Osteocyte (in vitro differentiated cells): ENCODE results near the gene KLHL12. TPM values are rescaled to one million over a fixed set of nuclear protein-coding genes. Genes with fewer than 3 reads are reported as not detected.

Source experiments
- DNase-seq: peaks from one replicate; pipeline ENCODE4 v3.0.0; 2021; ENCODE audit warnings: mixed read lengths; ENCODE audit not compliant: unreplicated experiment; ENCODE audit errors: extremely low spot score
- H3K27ac Mint-ChIP-seq: one replicate; pipeline ENCODE4 v1.8.0; 2021; ENCODE audit warnings: mild to moderate bottlenecking, mixed read lengths; ENCODE audit not compliant: unreplicated experiment
- H3K27me3 Mint-ChIP-seq: one replicate; pipeline ENCODE4 v1.8.0; 2021; ENCODE audit warnings: mixed read lengths; ENCODE audit not compliant: unreplicated experiment
- H3K36me3 Mint-ChIP-seq: one replicate; pipeline ENCODE4 v1.8.0; 2021; ENCODE audit warnings: mixed read lengths; ENCODE audit not compliant: unreplicated experiment
- H3K4me1 Mint-ChIP-seq: one replicate; pipeline ENCODE4 v1.8.0; 2021; ENCODE audit warnings: mixed read lengths; ENCODE audit not compliant: unreplicated experiment
- H3K4me3 Mint-ChIP-seq: one replicate; pipeline ENCODE4 v1.8.0; 2021; ENCODE audit warnings: mild to moderate bottlenecking, moderate library complexity, mixed read lengths; ENCODE audit not compliant: unreplicated experiment
- H3K9me3 Mint-ChIP-seq: one replicate; pipeline ENCODE4 v1.8.0; 2021; ENCODE audit warnings: mixed read lengths; ENCODE audit not compliant: unreplicated experiment
- total RNA-seq: library from RNA; stranded (reverse); gene quantifications from 2 replicates; pipeline ENCODE4 v1.2.1, GENCODE V29; 2021
- TF ChIP-seq, protein P1 (sequence below): fragments of 200-600 bp; sonication (generic); IDR thresholded peaks from 2 replicates; pipeline ENCODE4 v1.5.0; 2021; ENCODE audit warnings: antibody characterized with exemption, mild to moderate bottlenecking, moderate library complexity

KLHL12 gene
- total RNA-seq, 1 donor from 2014 or later = 24.2 TPM

GRCh38 chr1:202854787-202855186 is 72.2 kb downstream of the KLHL12 start:
- H3K4me1 Mint-ChIP-seq = no peaks in the 10 kb centered on the region
- H3K4me3 Mint-ChIP-seq = no peak overlapping the region
- H3K27me3 Mint-ChIP-seq = no peaks in the 10 kb centered on the region
- H3K9me3 Mint-ChIP-seq = no peaks in the 10 kb centered on the region
- no peak for DNase-seq
- TF ChIP-seq, protein P1, sequence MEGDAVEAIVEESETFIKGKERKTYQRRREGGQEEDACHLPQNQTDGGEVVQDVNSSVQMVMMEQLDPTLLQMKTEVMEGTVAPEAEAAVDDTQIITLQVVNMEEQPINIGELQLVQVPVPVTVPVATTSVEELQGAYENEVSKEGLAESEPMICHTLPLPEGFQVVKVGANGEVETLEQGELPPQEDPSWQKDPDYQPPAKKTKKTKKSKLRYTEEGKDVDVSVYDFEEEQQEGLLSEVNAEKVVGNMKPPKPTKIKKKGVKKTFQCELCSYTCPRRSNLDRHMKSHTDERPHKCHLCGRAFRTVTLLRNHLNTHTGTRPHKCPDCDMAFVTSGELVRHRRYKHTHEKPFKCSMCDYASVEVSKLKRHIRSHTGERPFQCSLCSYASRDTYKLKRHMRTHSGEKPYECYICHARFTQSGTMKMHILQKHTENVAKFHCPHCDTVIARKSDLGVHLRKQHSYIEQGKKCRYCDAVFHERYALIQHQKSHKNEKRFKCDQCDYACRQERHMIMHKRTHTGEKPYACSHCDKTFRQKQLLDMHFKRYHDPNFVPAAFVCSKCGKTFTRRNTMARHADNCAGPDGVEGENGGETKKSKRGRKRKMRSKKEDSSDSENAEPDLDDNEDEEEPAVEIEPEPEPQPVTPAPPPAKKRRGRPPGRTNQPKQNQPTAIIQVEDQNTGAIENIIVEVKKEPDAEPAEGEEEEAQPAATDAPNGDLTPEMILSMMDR = no peak
- H3K27ac Mint-ChIP-seq = no peak overlapping the region
- no peaks in the 10 kb centered on the region for H3K36me3 Mint-ChIP-seq

DNA sequence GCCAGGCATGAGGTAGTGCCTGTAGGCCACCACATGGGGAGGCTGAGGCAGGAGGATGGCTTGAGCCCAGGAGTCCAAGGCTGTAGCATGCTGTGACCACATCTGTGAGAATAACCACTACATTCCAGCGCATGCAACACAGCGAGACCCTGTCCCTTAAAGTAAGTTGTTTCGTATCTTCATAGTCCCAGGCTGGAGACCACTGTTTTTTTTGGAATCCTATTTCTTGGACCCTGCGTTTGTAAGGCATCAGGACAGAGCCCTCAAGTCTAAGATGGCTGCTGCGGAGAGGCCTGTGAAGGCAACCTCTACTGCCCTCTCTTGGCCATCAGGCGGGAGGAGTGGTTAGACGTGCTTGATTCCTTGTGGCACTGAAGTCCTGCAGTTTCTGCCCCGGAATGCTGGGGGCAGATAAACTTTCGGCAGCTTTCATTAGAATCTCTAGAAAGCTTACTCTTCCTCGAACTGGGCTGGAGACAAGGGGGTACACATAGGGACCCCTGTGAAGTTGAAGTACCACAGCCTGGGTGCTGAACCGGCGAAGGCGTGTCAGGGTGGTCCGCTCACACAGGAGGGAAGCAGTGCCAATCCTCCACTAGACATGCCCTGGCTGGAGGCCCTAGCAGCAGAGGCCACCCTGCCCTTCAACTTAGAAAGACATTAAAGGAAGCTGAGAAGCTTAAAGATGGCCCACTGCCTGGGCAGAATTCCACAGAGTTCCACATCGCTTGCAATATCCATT is 74.7 kb downstream of the KLHL12 start:
- Mint-ChIP-seq H3K36me3 (no peaks in the 10 kb centered on the region), H3K4me1 (no peaks in the 10 kb centered on the region), H3K4me3 (no peak overlapping the region), H3K27ac (no peak overlapping the region), H3K9me3 (no peaks in the 10 kb centered on the region), H3K27me3 (no peaks in the 10 kb centered on the region)
- DNase-seq = no peak
- TF ChIP-seq, protein P1 = peak; percentile 56

- Mint-ChIP-seq H3K27ac (no peak overlapping the region), H3K4me3 (no peak overlapping the region), H3K36me3 (no peaks in the 10 kb centered on the region), H3K27me3 (no peaks in the 10 kb centered on the region), H3K4me1 (no peaks in the 10 kb centered on the region), H3K9me3 (no peaks in the 10 kb centered on the region)
- TF ChIP-seq, protein P1 = no peak
- DNase-seq = no peak
These were observed 76.3 kb downstream of the KLHL12 start for GRCh38 chr1:202850593-202851362.

DNA sequence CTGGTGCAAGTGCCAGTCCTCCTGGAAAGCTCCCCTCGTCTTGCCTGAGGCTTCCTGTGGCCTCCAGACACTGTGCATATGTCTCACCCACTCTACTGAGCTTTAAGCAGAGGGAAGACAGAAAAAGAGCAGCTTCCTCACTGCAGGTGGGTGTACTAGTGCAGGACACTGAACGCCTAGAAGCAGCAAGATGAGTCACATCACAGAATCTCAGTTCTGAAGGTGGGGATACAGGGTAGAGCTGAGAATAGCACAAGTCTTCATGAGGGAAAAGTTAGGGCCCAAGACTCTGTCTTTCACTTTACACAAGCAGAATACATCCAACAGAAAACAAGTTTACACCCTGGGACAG is 78.9 kb downstream of the KLHL12 start:
- Mint-ChIP-seq H3K36me3 (no peaks in the 10 kb centered on the region), H3K27ac (no peak overlapping the region), H3K4me3 (no peak overlapping the region), H3K4me1 (no peaks in the 10 kb centered on the region), H3K9me3 (no peaks in the 10 kb centered on the region), H3K27me3 (no peaks in the 10 kb centered on the region)
- no peak for DNase-seq
- TF ChIP-seq, protein P1 = no peak

- no peaks in the 10 kb centered on the region for H3K27me3 Mint-ChIP-seq
- TF ChIP-seq, protein P1 = no peak
- H3K9me3 Mint-ChIP-seq = no peaks in the 10 kb centered on the region
- H3K4me3 Mint-ChIP-seq = no peak overlapping the region
- no peaks in the 10 kb centered on the region for H3K36me3 Mint-ChIP-seq
- H3K27ac Mint-ChIP-seq = no peak overlapping the region
- no peaks in the 10 kb centered on the region for H3K4me1 Mint-ChIP-seq
- no peak for DNase-seq
These were observed 82.1 kb downstream of the KLHL12 start for GRCh38 chr1:202844935-202845334.
